HepG2 (cell line): ENCODE results near the gene IGLON5. TPM values are rescaled to one million over a fixed set of nuclear protein-coding genes. Genes with fewer than 3 reads are reported as not detected.
A peak's percentile ranks its signal among the peaks of the same experiment; 100 is the strongest.

ENCODE experiments used
- ATAC-seq: fragments of 200-7000 bp; cut with Tn5 transposase; 3 replicates; pipeline ENCODE4 v1.9.1; 2020; ENCODE audit warnings: mild to moderate bottlenecking, moderate library complexity
- BruUV-seq: library from RNA; stranded (reverse); fragments of 400-500 nt; replicated peaks from 2 replicates; lab custom pipeline; 2021; lab: Mats Ljungman, UMichigan
- CTCF ChIA-PET: fragments of 300-600 bp; formaldehyde crosslinking; extraction: SDS; loops from one replicate; lab custom pipeline; 2021; ENCODE audit warnings: low total read pairs, inconsistent platforms, low intra/inter-chr PET ratio; lab: Yijun Ruan, JAX
- POLR2A ChIA-PET: fragments of 350-600 bp; sonication (Branson Sonifier 250); formaldehyde crosslinking; loops from one replicate; lab custom pipeline; 2020; ENCODE audit warnings: antibody characterized with exemption, inconsistent platforms; lab: Yijun Ruan, JAX
- DNase-seq: peaks from one replicate; pipeline ENCODE4 v3.0.0-alpha.2; 2015; ENCODE audit warnings: low spot score
- FAIRE-seq: peaks from 3 replicates; lab custom pipeline; 2011; peaks lifted over from hg19 to GRCh38; lab: Jason Lieb, UNC
- H2AFZ ChIP-seq: one replicate; pipeline ENCODE4 v1.6.1; 2011; ENCODE audit warnings: low read length, inconsistent platforms
- H3K27ac ChIP-seq: fragments of 300-600 bp; 3 replicates; pipeline ENCODE4 v1.8.0; 2011; ENCODE audit warnings: mixed run types, mild to moderate bottlenecking, mixed read lengths, low read length, inconsistent platforms; ENCODE audit not compliant: insufficient read depth; ENCODE audit errors: extremely low read length
- H3K27me3 ChIP-seq, 2 experiments: fragments of 200-600 bp in 1 of 2; 2 replicates in 1 of 2; 3 replicates in 1 of 2; pipeline versions ENCODE4 v1.6.0 to v1.8.0; 2011; ENCODE audit warnings: low read length in 2 of 2, mild to moderate bottlenecking in 2 of 2, moderate library complexity in 2 of 2, inconsistent platforms in 1 of 2; ENCODE audit not compliant: insufficient read depth in 2 of 2, control insufficient read depth in 1 of 2
- H3K36me3 ChIP-seq, 2 experiments: fragments of 200-600 bp in 1 of 2; replicated peaks in 1 of 2; 2 replicates in 1 of 2; 3 replicates in 1 of 2; pipeline versions ENCODE4 v1.5.1 to v1.8.0; 2011; ENCODE audit warnings: low read length in 2 of 2, inconsistent platforms in 1 of 2; ENCODE audit not compliant: insufficient read depth in 2 of 2, control insufficient read depth in 1 of 2
- H3K4me1 ChIP-seq: 2 replicates; pipeline ENCODE4 v1.5.1; 2012; ENCODE audit warnings: low read length, inconsistent platforms; ENCODE audit not compliant: insufficient read depth
- H3K4me2 ChIP-seq: 2 replicates; pipeline ENCODE4 v1.6.0; 2011; ENCODE audit warnings: low read depth, low read length, inconsistent platforms
- H3K4me3 ChIP-seq, 3 experiments: fragments of 200-600 bp in 1 of 3; sonication (generic), shearing (Covaris generic) in 1 of 3; replicated peaks in 1 of 3; 2 replicates each; pipeline ENCODE4 v1.5.1; 2011 to 2016; ENCODE audit warnings: low read length in 3 of 3, inconsistent platforms in 2 of 3, low read depth in 2 of 3, mild to moderate bottlenecking in 2 of 3, control low read depth in 1 of 3, mixed read lengths in 1 of 3; ENCODE audit not compliant: insufficient read depth in 1 of 3
- H3K79me2 ChIP-seq: one replicate; pipeline ENCODE4 v1.6.1; 2011; ENCODE audit warnings: low read length, inconsistent platforms; ENCODE audit not compliant: insufficient read depth
- H3K9ac ChIP-seq: 2 replicates; pipeline ENCODE4 v1.6.0; 2011; ENCODE audit warnings: mild to moderate bottlenecking, low read depth, low read length, inconsistent platforms; ENCODE audit not compliant: insufficient read depth
- H3K9me3 ChIP-seq: 2 replicates; pipeline ENCODE4 v1.5.1; 2012; ENCODE audit warnings: mild to moderate bottlenecking, low read length
- H4K20me1 ChIP-seq: 2 replicates; pipeline ENCODE4 v1.6.0; 2011; ENCODE audit warnings: inconsistent platforms, mild to moderate bottlenecking, low read length, moderate library complexity; ENCODE audit not compliant: insufficient read depth
- HNF4A ChIP-seq: sonication (generic); formaldehyde crosslinking; IDR thresholded peaks from 2 replicates; pipeline ENCODE4 v1.4.0; 2020; ENCODE audit warnings: missing genetic modification reagents
- IRX3 ChIP-seq: sonication (generic); formaldehyde crosslinking; IDR thresholded peaks from 2 replicates; pipeline ENCODE4 v1.8.1; 2023; ENCODE audit warnings: mild to moderate bottlenecking, low read depth, missing genetic modification reagents, borderline replicate concordance
- KDM2A ChIP-seq: sonication (generic); formaldehyde crosslinking; IDR thresholded peaks from 2 replicates; pipeline ENCODE4 v1.4.0; 2020; ENCODE audit warnings: low read depth, missing genetic modification reagents, borderline replicate concordance
- PATZ1 ChIP-seq: sonication (generic); formaldehyde crosslinking; IDR thresholded peaks from 2 replicates; pipeline ENCODE4 v1.4.0; 2020; ENCODE audit warnings: missing genetic modification reagents
- ZBTB3 ChIP-seq: sonication (generic); formaldehyde crosslinking; IDR thresholded peaks from 2 replicates; pipeline ENCODE4 v1.4.0; 2020; ENCODE audit warnings: low read depth, mild to moderate bottlenecking, moderate library complexity, missing genetic modification reagents, borderline replicate concordance
- ZNF883 ChIP-seq: sonication (generic); formaldehyde crosslinking; IDR thresholded peaks from 2 replicates; pipeline ENCODE4 v1.5.1; 2020; ENCODE audit warnings: mild to moderate bottlenecking, missing genetic modification reagents; ENCODE audit errors: not compliant biosample characterization
- WGBS: methylation state at CpG from one replicate; pipeline ENCODE4 v1.1.6; 2017; ENCODE audit warnings: low lambda C conversion rate; 5-methylcytosine and 5-hydroxymethylcytosine counted together
- in situ Hi-C: cut with HindIII; loops from 2 replicates; pipeline ENCODE4 v1.10.0; 2017; ENCODE audit warnings: low pct_unique_long_range_greater_than_20kb; ENCODE audit not compliant: extremely low pct_ligation_motif_present
- intact Hi-C: fragments of 100-400 bp; cut with micrococcal nuclease; formaldehyde crosslinking; loops from one replicate; pipeline ENCODE4 v1.10.0; 2022; ENCODE audit not compliant: unreplicated experiment
- polyA plus RNA-seq, 8 experiments: library from polyadenylated mRNA; depleted of rRNA in 3 of 8; stranded (reverse) in 7 of 8; unstranded in 1 of 8; fragments of >200 nt; fragmentation: Illumina TruSeq in 4 of 8; extraction: Trizol in 4 of 8; gene quantifications; 2 replicates each; pipeline versions ENCODE4 v1.2.1 to v1.2.3, GENCODE V29; 2011 to 2016; ENCODE audit warnings: low read depth in 4 of 8, missing spikeins in 1 of 8, mixed read lengths in 1 of 8; ENCODE audit not compliant: insufficient read depth in 1 of 8
- total RNA-seq, 5 experiments: library from RNA; depleted of rRNA; stranded (reverse); fragments of >200 nt; fragmentation: Illumina TruSeq; extraction: Trizol; gene quantifications; 2 replicates each; pipeline ENCODE4 v1.2.3, GENCODE V29; 2016; ENCODE audit warnings: low read depth in 1 of 5
- TF ChIP-seq, protein P1 (sequence below): sonication (generic); formaldehyde crosslinking; IDR thresholded peaks from 2 replicates; pipeline ENCODE4 v1.4.0; 2020; ENCODE audit warnings: missing genetic modification reagents, borderline replicate concordance
- TF ChIP-seq, protein P2 (sequence below): sonication (generic); formaldehyde crosslinking; IDR thresholded peaks from 2 replicates; pipeline ENCODE4 v1.8.0; 2022; ENCODE audit warnings: missing genetic modification reagents, mild to moderate bottlenecking, moderate library complexity, borderline replicate concordance

Gene IGLON5
- total and polyA plus RNA-seq, 2 of the 13 experiments (the other 11 are each of a cell fraction or from before 2014, with no cell fraction given), result 0.04 to 5.7 TPM

DNA sequence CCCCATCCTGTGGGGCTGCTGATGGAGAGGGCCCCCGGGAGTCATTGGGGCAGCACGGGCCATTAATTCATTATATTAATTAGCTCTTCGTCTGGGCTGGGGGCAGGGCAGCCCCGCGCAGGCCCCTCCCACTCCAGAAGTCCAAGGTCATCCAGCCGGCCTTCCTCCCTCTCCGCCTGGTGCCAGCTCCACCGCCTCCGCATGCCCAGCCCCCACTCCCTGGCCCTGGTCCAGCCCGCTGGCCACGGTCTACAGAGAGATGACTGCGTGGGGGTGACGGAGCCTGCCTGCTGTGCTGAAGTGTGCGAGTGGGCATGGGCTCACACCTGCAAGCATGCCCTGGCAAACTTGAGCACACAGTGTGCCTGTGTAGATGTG, 8.8 kb downstream of the IGLON5 start:
- no TSS peak for BruUV-seq
- POLR2A ChIA-PET, result interaction anchor here (1.2 kb wide), 1 partner anchor 19 kb away, joined by 5 read pairs; no protein-coding TSS in a partner anchor
- intact Hi-C loops, result no loop called here
- no peaks in the 10 kb centered on the region for H3K36me3 ChIP-seq
- DNase-seq (no peak), FAIRE-seq (no peak), ATAC-seq (no peak; the same call in 2 of the 3 replicates)
- H3K4me3 ChIP-seq, result no peak overlapping the region
- peaks cover 18% of the 10 kb centered on the region for H3K4me1 ChIP-seq
- no peaks in the 10 kb centered on the region for H4K20me1 ChIP-seq
- H3K27me3 ChIP-seq, result peaks cover 3 to 32% of the 10 kb centered on the region in 2 experiments; a peak in 4 of 5 replicates
- H2AFZ ChIP-seq, result no peak overlapping the region
- WGBS, result 0% methylated on average over 2 of the region's 14 CpGs
- in situ Hi-C loops, result no loop called here
- H3K9me3 ChIP-seq, result no peaks in the 10 kb centered on the region
- CTCF ChIA-PET, result no interaction called here
- no peak overlapping the region for H3K27ac ChIP-seq
- H3K79me2 ChIP-seq, result no peaks in the 10 kb centered on the region
- no peak overlapping the region; the same call in 1 of the 2 replicates for H3K4me2 ChIP-seq
- H3K9ac ChIP-seq, result no peak overlapping the region
- TF ChIP-seq HNF4A (CRISPR knock-in tag), result peak; percentile 38; the same call in 1 of the 2 replicates
- no peak for TF ChIP-seq ZNF883 (CRISPR knock-in tag)
- TF ChIP-seq, protein P1, sequence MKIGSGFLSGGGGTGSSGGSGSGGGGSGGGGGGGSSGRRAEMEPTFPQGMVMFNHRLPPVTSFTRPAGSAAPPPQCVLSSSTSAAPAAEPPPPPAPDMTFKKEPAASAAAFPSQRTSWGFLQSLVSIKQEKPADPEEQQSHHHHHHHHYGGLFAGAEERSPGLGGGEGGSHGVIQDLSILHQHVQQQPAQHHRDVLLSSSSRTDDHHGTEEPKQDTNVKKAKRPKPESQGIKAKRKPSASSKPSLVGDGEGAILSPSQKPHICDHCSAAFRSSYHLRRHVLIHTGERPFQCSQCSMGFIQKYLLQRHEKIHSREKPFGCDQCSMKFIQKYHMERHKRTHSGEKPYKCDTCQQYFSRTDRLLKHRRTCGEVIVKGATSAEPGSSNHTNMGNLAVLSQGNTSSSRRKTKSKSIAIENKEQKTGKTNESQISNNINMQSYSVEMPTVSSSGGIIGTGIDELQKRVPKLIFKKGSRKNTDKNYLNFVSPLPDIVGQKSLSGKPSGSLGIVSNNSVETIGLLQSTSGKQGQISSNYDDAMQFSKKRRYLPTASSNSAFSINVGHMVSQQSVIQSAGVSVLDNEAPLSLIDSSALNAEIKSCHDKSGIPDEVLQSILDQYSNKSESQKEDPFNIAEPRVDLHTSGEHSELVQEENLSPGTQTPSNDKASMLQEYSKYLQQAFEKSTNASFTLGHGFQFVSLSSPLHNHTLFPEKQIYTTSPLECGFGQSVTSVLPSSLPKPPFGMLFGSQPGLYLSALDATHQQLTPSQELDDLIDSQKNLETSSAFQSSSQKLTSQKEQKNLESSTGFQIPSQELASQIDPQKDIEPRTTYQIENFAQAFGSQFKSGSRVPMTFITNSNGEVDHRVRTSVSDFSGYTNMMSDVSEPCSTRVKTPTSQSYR (CRISPR knock-in tag), result peak; percentile 87
- TF ChIP-seq KDM2A (CRISPR knock-in tag), result 0 out of 2 replicates have a peak, but pooled peaks have one; percentile 25
- TF ChIP-seq PATZ1 (CRISPR knock-in tag), result peak; percentile 25; the same call in 1 of the 2 replicates
- TF ChIP-seq IRX3 (CRISPR knock-in tag), result no peak
- TF ChIP-seq, protein P2, sequence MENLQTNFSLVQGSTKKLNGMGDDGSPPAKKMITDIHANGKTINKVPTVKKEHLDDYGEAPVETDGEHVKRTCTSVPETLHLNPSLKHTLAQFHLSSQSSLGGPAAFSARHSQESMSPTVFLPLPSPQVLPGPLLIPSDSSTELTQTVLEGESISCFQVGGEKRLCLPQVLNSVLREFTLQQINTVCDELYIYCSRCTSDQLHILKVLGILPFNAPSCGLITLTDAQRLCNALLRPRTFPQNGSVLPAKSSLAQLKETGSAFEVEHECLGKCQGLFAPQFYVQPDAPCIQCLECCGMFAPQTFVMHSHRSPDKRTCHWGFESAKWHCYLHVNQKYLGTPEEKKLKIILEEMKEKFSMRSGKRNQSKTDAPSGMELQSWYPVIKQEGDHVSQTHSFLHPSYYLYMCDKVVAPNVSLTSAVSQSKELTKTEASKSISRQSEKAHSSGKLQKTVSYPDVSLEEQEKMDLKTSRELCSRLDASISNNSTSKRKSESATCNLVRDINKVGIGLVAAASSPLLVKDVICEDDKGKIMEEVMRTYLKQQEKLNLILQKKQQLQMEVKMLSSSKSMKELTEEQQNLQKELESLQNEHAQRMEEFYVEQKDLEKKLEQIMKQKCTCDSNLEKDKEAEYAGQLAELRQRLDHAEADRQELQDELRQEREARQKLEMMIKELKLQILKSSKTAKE (CRISPR knock-in tag), result peak; percentile 34; the same call in 1 of the 2 replicates
- TF ChIP-seq ZBTB3, result no peak
